ENCODE measurements around the gene IL31RA.
"Not testable (repeated sequence)": the region's sequence is repeated elsewhere in the genome, so short reads cannot be mapped to it uniquely, and the experiment has no call there.

IL31RA gene

GRCh38 chr5:55850839-55851674 is at the start of gene IL31RA:
Gene IL31RA (plus strand): TSS chr5:55851357. CDS start chr5:55851571, 214 bp downstream.
- DNase-seq, result no peak

- not testable (repeated sequence) for DNase-seq
Measured at GRCh38 chr5:55808814-55809213, 42.3 kb upstream of the IL31RA start.

- DNase-seq, result not testable (repeated sequence)
Measured at GRCh38 chr5:55815939-55816338, 35.2 kb upstream of the IL31RA start.

GRCh38 chr5:55816342-55816741 is 34.8 kb upstream of the IL31RA start:
- no peak for DNase-seq

- DNase-seq, result no peak
Measured at GRCh38 chr5:55817030-55817429, 34.1 kb upstream of the IL31RA start.

- no peak for DNase-seq
Measured at GRCh38 chr5:55820488-55820887, 30.7 kb upstream of the IL31RA start.

- peak in 1 of 2 donors; percentile 12 for DNase-seq
Measured at GRCh38 chr5:55821731-55822512, 29.2 kb upstream of the IL31RA start.

GRCh38 chr5:55823151-55823796 is 27.9 kb upstream of the IL31RA start:
- no peak for DNase-seq

- no peak for DNase-seq
Measured at GRCh38 chr5:55829956-55830355, 21.2 kb upstream of the IL31RA start.

- DNase-seq, result no peak
Measured at GRCh38 chr5:55832446-55832845, 18.7 kb upstream of the IL31RA start.

- no peak for DNase-seq
Measured at GRCh38 chr5:55836191-55836590, 15.0 kb upstream of the IL31RA start.

GRCh38 chr5:55841976-55842375 is 9.2 kb upstream of the IL31RA start:
- DNase-seq, result no peak

GRCh38 chr5:55847837-55848236 is 3.3 kb upstream of the IL31RA start:
- no peak for DNase-seq

- DNase-seq, result no peak
Measured at GRCh38 chr5:55848783-55849182, 2.4 kb upstream of the IL31RA start.

- no peak for DNase-seq
Measured at GRCh38 chr5:55851675-55851979, 470 bp downstream of the IL31RA start.

- no peak for DNase-seq
Measured at GRCh38 chr5:55852503-55852902, 1.3 kb downstream of the IL31RA start.

GRCh38 chr5:55853041-55853670 is 2.0 kb downstream of the IL31RA start:
- DNase-seq, result no peak

- DNase-seq, result no peak
Measured at GRCh38 chr5:55853818-55854217, 2.7 kb downstream of the IL31RA start.

- DNase-seq, result no peak
Measured at GRCh38 chr5:55855509-55855908, 4.4 kb downstream of the IL31RA start.

GRCh38 chr5:55856516-55857246 is 5.5 kb downstream of the IL31RA start:
- no peak for DNase-seq

- no peak for DNase-seq
Measured at GRCh38 chr5:55857247-55857640, 6.1 kb downstream of the IL31RA start.

GRCh38 chr5:55858104-55858503 is 6.9 kb downstream of the IL31RA start:
- DNase-seq, result no peak

- DNase-seq, result no peak
Measured at GRCh38 chr5:55860288-55860687, 9.1 kb downstream of the IL31RA start.
